ENCODE data around the gene AASDHPPT.
"Not testable (repeated sequence)": the region's sequence is repeated elsewhere in the genome, so short reads cannot be mapped to it uniquely, and the experiment has no call there.

Gene AASDHPPT, protein sequence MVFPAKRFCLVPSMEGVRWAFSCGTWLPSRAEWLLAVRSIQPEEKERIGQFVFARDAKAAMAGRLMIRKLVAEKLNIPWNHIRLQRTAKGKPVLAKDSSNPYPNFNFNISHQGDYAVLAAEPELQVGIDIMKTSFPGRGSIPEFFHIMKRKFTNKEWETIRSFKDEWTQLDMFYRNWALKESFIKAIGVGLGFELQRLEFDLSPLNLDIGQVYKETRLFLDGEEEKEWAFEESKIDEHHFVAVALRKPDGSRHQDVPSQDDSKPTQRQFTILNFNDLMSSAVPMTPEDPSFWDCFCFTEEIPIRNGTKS

DNA sequence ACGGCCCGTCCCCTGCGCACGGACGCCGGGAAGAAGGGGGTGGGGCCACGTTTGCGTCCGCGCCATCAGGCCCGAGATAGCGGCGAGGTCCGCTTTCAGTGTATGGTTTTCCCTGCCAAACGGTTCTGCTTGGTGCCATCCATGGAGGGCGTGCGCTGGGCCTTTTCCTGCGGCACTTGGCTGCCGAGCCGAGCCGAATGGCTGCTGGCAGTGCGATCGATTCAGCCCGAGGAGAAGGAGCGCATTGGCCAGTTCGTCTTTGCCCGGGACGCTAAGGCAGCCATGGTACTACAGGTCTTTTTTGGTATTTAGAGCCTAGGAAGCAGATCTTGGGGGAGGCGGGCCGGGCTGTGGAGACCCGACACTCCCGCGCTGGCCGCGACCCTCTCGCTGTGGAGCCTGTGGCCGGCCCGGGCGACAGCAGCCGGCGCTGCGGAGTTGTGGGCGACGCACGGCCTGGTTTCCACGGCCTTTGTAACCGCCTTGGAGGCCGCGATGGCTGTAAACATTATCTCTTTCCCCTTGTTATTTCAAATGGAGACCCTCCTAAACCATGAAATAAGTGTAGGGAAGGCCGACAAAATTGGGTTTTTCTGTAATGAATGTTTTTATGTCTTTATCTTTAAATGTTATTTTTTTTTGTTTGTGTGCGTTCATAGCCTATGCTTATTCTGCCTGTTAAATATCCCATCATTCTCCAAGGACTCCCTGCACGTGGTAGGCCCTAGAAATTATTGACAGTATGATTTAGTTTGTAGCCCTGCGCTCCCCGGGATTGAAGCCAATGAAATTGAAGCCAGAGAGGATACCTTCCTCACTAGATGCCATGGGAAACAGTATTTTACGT, at the start of gene AASDHPPT:
TSS of gene AASDHPPT (plus strand) at position 54 of the 847 bp plus-strand sequence. CDS start at position 103, 49 bp downstream.
- no peak for DNase-seq (ENCODE audit: low read depth, low spot score)

DNA sequence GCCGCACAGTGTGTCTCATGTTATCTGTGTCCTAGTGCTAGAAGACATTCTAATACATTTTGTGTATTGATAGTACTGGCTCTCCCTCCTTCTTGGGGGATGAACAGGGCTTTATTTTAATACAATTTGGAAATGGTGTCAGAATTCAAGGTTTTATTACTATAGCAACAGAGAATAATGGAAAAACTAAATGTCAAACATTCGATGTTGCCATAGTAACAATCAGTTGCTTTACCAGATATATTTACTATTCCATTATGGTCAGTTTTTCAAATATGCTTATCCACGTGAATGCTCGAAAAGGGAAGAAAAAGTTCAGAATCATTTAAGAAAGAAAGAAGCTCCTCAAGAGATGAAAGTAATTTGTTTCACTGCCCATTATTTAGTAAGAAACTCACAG, 46.9 kb upstream of the AASDHPPT start:
- DNase-seq (ENCODE audit: low read depth, low spot score), result no peak

DNA sequence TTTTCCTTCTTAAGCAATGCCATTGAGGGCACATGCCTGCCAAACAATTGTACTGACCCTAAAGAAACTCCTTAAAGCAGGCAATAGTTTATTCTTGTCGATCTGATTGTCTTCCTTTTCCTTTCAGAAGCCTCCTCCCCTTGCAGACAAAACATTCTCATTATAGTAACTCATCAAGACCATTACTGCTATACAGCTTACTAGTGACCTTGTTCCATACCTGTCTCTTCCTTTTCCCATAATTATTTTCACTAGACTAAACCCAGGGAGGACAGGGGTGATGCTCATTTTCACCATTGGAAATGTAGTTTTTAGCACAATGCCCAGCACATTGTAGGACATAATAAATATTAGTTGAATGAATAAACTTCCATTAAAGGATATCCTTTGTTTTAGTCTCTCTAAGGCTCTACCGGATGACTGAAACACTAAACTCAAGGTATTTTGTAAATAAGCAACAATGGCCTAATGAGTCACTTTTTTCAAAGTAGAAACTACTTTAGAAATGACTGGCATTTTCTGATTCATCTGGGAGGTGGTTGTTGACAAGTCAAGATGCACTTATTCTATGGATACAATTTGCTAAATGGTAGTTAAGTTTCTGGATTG, 46.2 kb upstream of the AASDHPPT start:
- DNase-seq (ENCODE audit: low read depth, low spot score), result no peak

DNA sequence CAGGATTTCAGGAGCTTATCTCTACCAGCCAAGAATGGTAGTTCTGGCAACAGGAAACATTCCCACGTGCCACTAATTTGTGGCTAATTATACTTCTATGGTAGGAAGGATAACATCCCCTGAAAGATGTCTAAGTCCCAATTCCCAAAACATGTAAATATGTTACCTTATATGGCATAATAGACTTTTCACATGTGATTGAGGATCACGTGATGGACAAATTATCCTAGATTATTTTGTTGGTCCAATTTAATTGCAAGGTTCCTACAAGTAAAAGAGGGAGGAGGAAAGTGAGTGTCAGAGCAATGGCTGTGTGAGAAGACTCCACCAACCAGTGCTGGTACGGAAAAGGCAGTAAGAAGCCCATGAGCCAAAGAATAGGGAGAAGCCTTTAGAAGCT, 45.5 kb upstream of the AASDHPPT start:
- DNase-seq (ENCODE audit: low read depth, low spot score), result no peak

DNA sequence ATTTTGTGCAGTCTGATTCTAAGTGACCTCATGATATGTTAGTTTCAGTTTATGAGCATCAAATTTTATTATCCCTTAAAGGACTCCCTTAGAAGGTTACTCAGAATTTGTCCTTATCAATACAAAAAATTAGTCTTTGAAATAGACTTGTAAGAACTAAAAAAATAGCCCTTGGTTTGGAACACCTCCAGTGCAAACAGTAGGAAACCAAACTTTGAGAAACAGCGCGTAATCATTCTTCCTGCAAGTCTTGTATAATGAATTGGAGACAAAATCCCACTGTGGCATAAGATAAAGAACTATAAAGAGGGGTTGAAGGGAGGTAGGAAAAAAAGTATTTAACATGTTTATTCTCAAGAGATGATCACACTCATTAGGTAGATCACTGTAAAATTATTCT, 44.6 kb upstream of the AASDHPPT start:
- no peak for DNase-seq (ENCODE audit: low read depth, low spot score)

DNA sequence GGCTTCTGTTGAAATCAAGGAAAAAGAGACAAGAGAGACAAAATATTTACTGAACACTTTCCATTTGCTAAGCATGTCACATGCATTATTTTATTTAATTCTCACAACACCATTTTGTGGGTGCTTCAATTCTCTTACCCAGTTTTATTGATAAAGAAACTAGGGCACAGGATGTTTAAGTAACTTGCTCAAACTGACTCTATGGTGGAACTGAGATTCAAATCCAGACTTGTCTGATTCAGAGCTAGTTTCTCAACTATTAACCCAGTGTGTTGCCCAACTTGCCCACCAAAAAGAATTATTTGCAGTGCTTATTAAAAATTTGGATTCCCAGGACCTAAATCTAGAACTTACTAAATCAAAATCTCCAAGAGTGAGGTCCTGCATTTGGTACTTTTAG, 33.9 kb upstream of the AASDHPPT start:
- no peak for DNase-seq (ENCODE audit: low read depth, low spot score)

DNA sequence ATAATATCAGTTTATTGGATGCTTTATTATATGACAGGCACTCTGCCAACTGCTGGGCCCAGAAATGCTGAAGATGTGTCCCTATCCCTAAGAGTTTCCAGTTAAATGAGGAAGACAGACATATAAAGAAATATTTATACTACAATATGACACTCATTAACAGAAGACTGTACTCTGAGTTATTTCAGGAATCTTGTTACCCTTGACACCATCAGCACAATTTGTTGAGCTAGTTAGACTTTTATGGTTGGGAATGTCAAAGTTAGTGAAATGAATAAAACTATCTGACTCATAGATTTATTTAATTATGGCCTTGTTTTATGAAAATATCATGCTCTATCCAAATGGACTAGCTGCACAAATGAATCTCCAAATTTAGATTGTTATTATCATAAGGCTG, 29.8 kb upstream of the AASDHPPT start:
- DNase-seq (ENCODE audit: low read depth, low spot score), result no peak

DNA sequence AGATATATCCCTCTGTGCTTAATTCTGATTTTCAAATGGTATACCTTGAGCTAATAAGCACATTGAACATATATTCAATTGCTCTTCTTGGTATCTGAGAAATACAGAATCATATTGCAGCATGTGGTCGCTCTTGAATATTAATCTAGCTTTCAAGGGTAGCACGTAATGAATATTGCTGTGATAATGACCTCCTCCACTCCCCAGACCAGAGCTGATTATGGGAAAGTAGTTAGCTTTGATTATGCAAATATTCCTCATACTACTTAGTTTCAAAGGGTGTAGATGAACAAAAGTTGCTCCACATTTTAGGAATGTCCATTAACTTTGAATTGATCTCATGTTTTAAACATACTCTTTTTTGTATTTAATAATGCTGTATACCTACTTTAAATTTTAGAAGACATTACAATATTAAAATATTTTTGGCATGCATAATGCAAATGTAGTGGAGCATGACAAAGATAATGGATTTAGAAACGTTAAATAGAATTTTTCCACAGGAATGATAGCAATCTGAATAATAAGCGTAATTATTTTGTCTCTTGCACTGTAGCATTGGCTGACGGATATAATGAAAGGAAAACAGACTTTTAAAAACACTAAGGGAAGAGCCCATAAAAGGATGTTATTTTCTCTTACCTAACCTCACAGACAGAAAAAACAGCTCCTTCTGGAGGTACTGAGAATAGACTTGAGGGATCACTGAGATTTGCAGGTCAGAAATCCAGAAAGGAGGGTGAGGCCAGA, 27.6 kb upstream of the AASDHPPT start:
- no peak for DNase-seq (ENCODE audit: low read depth, low spot score)

DNA sequence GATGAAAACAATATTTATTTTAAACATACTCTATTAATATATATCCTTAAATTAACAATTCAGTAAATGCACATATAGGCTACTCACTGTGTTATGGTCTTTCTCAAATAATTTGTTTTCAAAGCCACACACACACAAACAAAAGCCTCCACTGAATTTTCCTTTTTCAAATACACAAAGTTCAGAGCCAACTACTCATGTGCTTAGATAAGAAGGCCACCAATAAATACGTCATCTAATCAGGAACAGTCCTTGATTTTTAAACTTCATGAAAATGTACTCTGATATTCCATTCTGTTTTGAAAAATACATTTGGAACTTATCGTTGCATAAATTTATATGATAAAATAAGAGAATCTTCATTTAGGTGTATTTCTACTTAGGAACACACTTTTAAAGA, 26.4 kb upstream of the AASDHPPT start:
- DNase-seq (ENCODE audit: low read depth, low spot score), result no peak

DNA sequence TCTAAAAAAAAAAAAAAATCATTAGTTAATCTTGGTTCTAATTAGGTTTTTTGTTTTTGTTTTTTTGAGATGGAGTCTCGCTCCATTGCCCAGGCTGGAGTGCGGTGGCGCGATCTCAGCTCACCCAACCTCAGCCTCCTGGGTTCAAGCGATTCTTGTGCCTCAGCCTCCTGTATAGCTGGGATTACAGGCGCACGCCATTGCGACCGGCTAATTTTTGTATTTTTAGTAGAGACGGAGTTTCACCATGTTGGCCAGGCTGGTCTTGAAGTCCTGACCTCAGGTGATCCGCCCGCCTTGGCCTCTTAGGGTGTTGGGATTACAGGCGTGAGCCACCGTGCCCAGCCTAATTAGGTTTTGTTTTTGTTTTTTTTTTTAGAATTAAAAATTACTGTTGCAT, 19.1 kb upstream of the AASDHPPT start:
- DNase-seq (ENCODE audit: low read depth, low spot score), result not testable (repeated sequence)

DNA sequence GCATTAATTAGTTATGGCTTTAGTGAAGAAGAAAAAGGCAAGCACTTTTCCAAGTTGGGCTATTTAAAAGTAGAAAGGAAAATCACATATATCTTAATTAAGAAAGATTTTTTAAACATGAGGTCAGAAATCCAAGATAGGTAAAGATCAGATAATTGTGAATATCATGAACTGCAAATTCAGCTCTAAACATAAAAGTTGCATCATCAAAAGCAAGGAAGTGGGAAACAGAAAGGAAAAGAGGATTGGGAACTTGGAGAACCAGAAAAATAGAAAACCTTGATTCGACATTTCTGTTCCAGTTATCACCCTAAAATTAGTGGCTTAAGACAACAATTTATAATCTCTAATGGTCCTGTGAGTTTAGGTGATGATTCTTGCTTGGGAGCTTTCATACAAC, 17.8 kb upstream of the AASDHPPT start:
- no peak for DNase-seq (ENCODE audit: low read depth, low spot score)

DNA sequence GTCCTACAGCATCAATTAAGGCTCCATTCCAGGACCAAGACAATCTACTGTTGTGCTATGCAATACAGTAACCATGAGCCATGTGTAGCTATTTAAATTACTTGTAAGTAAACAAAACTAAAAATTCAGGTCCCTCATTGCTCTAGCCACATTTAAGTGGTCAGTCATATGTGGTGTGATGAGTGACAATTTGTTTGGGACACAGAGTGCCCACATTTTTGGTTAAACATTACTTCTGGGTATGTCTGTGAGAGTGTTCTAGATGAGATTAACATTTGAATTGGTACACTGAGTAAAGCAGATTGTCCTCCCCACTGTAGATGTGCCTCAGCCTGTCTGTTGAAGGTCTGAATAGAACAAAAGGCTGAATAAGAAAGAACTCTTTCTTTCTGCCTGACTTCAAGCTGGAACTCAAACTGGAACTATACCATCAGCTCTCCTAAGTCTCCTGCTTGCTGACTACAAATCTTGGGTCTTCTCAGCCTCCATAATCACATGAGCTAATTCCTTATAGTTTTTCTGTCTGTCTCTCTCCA, 16.1 kb upstream of the AASDHPPT start:
- DNase-seq (ENCODE audit: low read depth, low spot score), result no peak

DNA sequence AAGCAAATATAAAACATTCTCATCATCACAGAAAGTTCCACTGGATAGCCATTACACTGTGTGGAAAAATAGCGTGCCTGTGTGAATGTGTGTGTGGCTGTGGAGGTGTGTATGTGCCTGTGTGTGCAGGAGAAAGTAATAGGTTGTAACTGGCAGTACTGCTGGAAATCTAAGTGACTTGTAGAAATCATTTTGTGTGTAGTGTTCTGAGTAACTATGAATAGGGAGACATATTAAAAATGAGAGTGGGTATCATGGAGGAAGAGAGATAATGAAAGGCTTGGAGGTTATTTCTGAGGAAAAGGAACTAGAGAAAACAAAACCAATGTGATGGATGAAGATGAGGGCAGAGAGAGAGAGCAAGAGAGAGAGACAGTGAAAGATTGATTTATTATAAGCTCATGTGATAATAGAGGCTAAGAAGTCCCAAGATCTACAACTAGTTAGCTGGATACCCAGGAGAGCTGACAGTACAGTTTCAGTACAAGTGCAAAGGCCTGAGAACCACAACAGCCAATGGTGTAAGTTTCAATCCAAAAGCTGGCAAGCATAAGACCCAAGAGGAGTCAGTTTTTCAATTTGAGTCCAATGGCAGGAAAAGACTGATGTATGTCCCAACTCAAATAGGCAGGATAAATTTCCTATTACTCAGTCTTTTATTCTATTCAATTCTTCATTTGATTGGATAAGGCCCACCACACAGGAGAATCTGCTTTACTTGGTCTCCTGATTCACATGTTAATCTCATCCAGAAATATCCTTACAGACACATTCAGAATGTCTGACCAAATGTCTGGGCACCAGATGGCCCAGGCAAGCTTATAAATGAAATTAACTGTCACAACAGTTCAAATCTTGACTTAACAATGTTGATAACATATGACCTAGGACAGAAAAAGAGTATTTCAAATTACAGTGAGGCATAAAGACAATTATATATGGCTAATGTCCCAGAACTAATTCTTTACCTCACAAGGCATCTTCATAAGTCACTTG, 15.2 kb upstream of the AASDHPPT start:
- no peak for DNase-seq (ENCODE audit: low read depth, low spot score)

DNA sequence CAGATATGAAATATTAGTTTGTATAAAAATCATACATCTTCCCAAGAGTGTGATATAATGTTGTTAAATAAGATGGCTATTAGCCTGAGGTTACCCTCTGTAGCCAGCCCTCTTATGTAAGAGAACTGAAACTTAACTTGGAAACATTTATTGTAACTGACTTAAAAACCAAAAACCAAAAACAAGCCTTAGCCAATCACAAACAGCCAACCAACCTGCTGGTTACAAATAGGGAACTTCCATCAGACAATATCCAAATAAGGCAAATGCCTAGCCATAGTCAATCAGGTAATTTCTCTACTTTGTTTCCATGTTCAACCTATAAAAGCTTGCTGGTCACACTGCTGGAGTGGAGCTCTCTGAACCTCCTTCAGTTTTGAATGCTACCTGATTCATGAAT, 14.5 kb upstream of the AASDHPPT start:
- DNase-seq (ENCODE audit: low read depth, low spot score), result no peak

DNA sequence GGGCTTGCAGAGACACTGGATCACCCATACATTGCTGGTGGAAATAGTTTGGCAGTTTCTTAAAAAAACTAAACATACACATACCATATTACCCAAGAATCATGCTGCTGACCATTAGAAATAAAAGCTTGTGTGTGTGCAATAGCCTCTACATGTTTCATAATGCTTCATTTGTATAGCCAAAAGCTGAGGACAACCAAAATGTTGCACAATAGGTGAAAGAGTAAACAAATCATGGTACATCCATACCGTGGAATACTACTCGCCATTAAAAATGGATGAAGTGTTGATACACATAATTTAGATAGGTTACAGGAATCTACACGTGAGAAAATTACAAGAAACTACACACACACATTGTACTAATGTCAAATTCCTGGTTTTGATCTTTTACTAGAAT, 6.9 kb upstream of the AASDHPPT start:
- DNase-seq (ENCODE audit: low read depth, low spot score), result no peak

DNA sequence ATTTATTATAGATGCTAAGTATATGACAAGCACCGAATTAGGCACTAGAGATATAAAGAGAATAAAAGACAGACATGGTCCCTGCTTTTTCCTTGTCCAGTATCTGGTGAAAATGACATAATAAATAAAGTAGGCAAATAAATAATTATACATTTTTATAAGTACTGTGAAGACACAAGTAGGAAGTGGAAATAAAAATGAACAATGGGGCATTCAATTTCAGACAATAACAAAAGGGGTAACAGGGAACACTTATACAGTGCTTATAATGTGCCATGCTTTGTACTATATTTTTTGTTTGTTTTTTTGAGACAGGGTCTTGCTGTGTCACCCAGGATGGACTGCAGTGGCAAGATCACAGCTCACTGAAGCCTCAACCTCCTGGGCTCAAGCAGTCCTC, 4.7 kb upstream of the AASDHPPT start:
- DNase-seq (ENCODE audit: low read depth, low spot score), result no peak

DNA sequence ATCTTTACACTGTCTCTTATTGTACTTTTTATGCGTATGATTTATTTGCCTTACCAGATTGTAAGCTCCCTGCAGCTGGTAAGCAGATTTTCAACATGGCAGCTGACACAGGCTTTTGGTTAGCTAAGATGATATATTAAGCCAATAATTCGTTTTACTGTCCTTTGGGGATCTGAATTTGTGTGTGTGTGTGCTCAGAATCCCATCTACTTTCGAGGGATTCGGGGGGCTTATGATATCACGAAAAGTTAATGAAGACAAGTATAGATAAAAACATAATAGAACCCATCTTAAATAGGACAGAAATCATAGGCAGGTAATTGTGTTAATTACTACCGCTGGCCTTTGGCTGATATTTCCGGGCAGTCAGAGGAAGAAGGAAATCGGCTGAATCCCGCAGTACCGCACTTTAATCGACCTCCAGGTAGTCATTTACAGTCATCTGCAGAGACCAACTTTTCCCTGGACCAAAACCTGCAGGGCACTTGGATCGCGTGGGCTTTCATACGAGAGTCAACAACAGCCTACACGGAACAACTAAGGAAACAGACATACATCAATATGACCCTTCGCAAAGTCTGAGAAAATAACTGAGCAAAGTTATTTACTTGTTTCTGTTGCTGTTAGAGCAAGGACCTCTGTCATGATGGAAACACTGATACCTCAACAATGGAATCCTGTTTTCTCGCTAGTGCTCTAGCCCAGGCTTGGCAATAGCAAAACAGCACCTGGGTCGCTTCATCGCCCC, 1.1 kb upstream of the AASDHPPT start:
- DNase-seq (ENCODE audit: low read depth, low spot score), result no peak

DNA sequence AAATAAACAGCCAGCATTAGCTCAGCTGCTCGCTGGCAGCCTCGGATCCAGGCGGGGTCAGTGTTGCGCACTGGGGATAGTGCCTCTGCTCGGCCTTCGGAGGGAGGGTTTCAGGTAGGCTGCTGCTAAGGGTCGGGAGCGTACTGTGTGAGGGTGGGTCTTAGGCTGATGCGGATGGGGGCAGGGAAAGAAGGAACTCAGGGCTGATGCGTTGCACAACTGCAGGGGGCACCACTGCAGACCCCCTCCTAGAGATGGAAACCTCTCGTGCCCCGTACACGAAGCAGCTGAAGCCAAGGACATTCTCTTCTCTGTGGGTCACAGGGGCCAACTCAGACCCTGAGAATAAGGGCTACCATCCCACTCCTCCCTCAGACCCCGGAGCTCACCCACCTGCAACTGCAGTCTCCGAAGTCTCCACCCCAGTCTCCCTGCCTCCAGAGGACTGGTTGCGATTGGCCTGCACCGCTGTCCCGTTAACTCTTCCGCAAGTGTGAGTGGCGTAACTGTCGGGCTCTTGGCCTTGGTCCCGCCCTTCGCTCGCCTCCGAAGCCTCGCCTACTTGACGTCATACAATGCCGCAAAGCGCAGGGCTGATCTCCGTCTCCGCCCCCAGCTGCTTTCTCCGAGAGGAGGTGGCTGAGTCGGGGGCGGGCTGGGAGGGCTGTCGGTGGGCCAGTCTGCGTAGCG, 398 bp upstream of the AASDHPPT start, which contains the start of gene KBTBD3:
TSS of gene KBTBD3 (minus strand) at position 429 of the 690 bp plus-strand sequence. CDS start 18,250 bp downstream, outside the sequence.
- DNase-seq (ENCODE audit: low read depth, low spot score), result peak; percentile 99

DNA sequence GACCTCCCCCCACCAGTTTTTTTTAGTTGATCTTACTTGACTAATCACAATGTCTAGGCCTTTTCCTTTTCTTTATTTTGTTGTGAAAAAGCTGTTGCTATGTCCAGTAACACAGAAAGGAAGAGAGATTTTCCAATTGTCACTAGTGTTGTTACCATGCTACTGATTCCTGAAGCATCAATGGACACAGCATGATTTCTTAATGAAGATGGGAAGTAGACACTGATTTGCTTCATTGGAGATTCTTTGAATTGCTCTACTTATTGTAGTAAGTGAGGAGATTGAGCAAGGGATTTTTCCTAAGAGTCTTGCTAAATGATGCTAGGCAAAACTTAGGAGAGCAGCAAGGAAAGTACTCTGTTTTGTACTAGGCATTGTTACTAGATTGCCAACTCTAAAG, 4.6 kb downstream of the AASDHPPT start:
- no peak for DNase-seq (ENCODE audit: low read depth, low spot score)

Data from activated naive CD8-positive, alpha-beta T cell treated with anti-CD3 and anti-CD28 coated beads, Interleukin-2, amount 50 U/mL, for 16 hours (primary cell).